Sigmoid colon (tissue), 7 donors: ENCODE data around the gene CAMKK2. TPM values are rescaled to one million over a fixed set of nuclear protein-coding genes. Genes with fewer than 3 reads are reported as not detected.
A peak's percentile ranks its signal among the peaks of the same experiment; 100 is the strongest.
"Not testable (repeated sequence)": the region's sequence is repeated elsewhere in the genome, so short reads cannot be mapped to it uniquely, and the experiment has no call there.

Experiments used
- DNase-seq: peaks from one replicate; pipeline ENCODE4 v3.0.0-alpha.2; 2019
- H3K27ac ChIP-seq, 4 donors: fragments of 200-600 bp; sonication (generic); one replicate each; pipeline ENCODE4 v1.5.1; 2016 to 2019; ENCODE audit warnings: mild to moderate bottlenecking in 1 of 4
- H3K27me3 ChIP-seq, 3 donors: fragments of 200-600 bp; sonication (generic); one replicate each; pipeline ENCODE4 v1.5.1; 2019; ENCODE audit warnings: mild to moderate bottlenecking in 1 of 3
- H3K36me3 ChIP-seq, 4 donors: fragments of 200-600 bp; sonication (generic); one replicate each; pipeline ENCODE4 v1.5.1; 2016 to 2019
- H3K4me1 ChIP-seq, 4 donors: fragments of 200-600 bp; sonication (generic); one replicate each; pipeline ENCODE4 v1.5.1; 2017 to 2019
- H3K4me3 ChIP-seq, 4 donors: fragments of 200-600 bp; sonication (generic); one replicate each; pipeline ENCODE4 v1.5.1; 2017 to 2019; ENCODE audit warnings: mild to moderate bottlenecking in 2 of 4, moderate library complexity in 1 of 4
- H3K9me3 ChIP-seq, 4 donors: fragments of 200-600 bp in 3 of 4; sonication (generic) in 3 of 4; one replicate each; pipeline versions ENCODE4 v1.5.1 to v1.6.1; 2013 to 2019
- CTCF ChIP-seq, 4 experiments: fragments of 450-650 bp in 3 of 4; fragments of 200-600 bp in 1 of 4; IDR thresholded peaks; one replicate each; pipeline ENCODE4 v1.5.1; 2016 to 2019; ENCODE audit warnings: antibody characterized with exemption in 4 of 4, mild to moderate bottlenecking in 3 of 4, moderate library complexity in 2 of 4
- EP300 ChIP-seq, 4 donors: sonication (generic); formaldehyde crosslinking; IDR thresholded peaks; one replicate each; pipeline ENCODE4 v1.6.1; 2017; ENCODE audit warnings: antibody characterized with exemption in 4 of 4
- POLR2A ChIP-seq, 2 donors: fragments of 450-650 bp; IDR thresholded peaks; one replicate each; pipeline ENCODE4 v1.6.1; 2016; ENCODE audit warnings: antibody characterized with exemption in 2 of 2, mild to moderate bottlenecking in 2 of 2, moderate library complexity in 2 of 2
- POLR2AphosphoS5 ChIP-seq, 4 donors: sonication (generic); formaldehyde crosslinking; IDR thresholded peaks; one replicate each; pipeline ENCODE4 v1.6.1; 2017; ENCODE audit warnings: antibody characterized with exemption in 4 of 4
- WGBS, 2 donors: extraction: QIAGEN DNeasy Blood & Tissue Kit; methylation state at CpG; one replicate each; pipeline ENCODE4 v1.1.7; 2013; 5-methylcytosine and 5-hydroxymethylcytosine counted together
- intact Hi-C: fragments of 100-400 bp; cut with DNase I; formaldehyde crosslinking; loops from one replicate; pipeline ENCODE4 v1.15.1; 2023
- polyA plus RNA-seq, 3 donors: library from polyadenylated mRNA; stranded (reverse); fragments of 200-250 nt; gene quantifications; one replicate each; pipeline ENCODE4 v1.2.3, GENCODE V29; 2013
- total RNA-seq, 4 donors: library from RNA; depleted of rRNA; stranded (reverse); fragments of >200 nt; gene quantifications; one replicate each; pipeline ENCODE4 v1.1.0, GENCODE V29; 2016
- donor health status: healthy with polysubstance abuse.
- donor health status: Bipolar disorder and iron deficiency.
- donor health status: healthy.

Gene CAMKK2
- total and polyA plus RNA-seq, 7 donors = 18.0 to 33.8 (median 25.0) TPM

- WGBS, 2 donors = 23 to 67% methylated on average over 4 of the region's 4 CpGs
- H3K4me1 ChIP-seq = peaks cover 0 to 24% (median 19%) of the 10 kb centered on the region in 4 donors
- TF ChIP-seq POLR2AphosphoS5 (IDR thresholded peaks at IDR 0.05) (no peak), EP300 (IDR thresholded peaks at IDR 0.05) (no peak), POLR2A (IDR thresholded peaks at IDR 0.05) (no peak)
- H3K27me3 ChIP-seq = no peaks in the 10 kb centered on the region
- H3K4me3 ChIP-seq = no peak overlapping the region
- no peak overlapping the region for H3K27ac ChIP-seq
- no peaks in the 10 kb centered on the region for H3K36me3 ChIP-seq
- intact Hi-C loops = no loop called here
- no peak for DNase-seq
- no peaks in the 10 kb centered on the region for H3K9me3 ChIP-seq
Observed at GRCh38 chr12:121300083-121300819, 3.7 kb upstream of the CAMKK2 start.

GRCh38 chr12:121299662-121300061, 3.2 kb upstream of the CAMKK2 start:
- no peak overlapping the region for H3K27ac ChIP-seq
- intact Hi-C loops = loop anchor here (10.0 kb wide), 1 partner anchor 95 kb away; no protein-coding TSS in a partner anchor
- no peak overlapping the region for H3K4me3 ChIP-seq
- no peak for DNase-seq
- no peaks in the 10 kb centered on the region for H3K27me3 ChIP-seq
- H3K9me3 ChIP-seq = no peaks in the 10 kb centered on the region
- TF ChIP-seq EP300 (IDR thresholded peaks at IDR 0.05) (no peak), POLR2A (IDR thresholded peaks at IDR 0.05) (no peak), CTCF (IDR thresholded peaks at IDR 0.05) (no peak)
- H3K36me3 ChIP-seq = no peaks in the 10 kb centered on the region
- H3K4me1 ChIP-seq = peaks cover 0 to 30% (median 25%) of the 10 kb centered on the region in 4 donors
- WGBS, 2 donors = 20 to 68% methylated on average over 4 of the region's 4 CpGs

GRCh38 chr12:121298411-121298810, 1.9 kb upstream of the CAMKK2 start:
- H3K27ac ChIP-seq, DNase-seq, H3K9me3 ChIP-seq, H3K27me3 ChIP-seq, H3K36me3 ChIP-seq, H3K4me3 ChIP-seq: not testable (repeated sequence)
- whole genome bisulfite sequencing, 2 donors = 92 to 95% methylated on average over 13 of the region's 13 CpGs
- intact Hi-C loops = loop anchor here (10.0 kb wide), 1 partner anchor 94 kb away; no protein-coding TSS in a partner anchor
- H3K4me1 ChIP-seq = peaks cover 0 to 34% (median 31%) of the 10 kb centered on the region in 4 donors

- 1 to 4% methylated on average over 21 of the region's 21 CpGs for WGBS, 2 donors
- Histone ChIP-seq H3K36me3 (no peaks in the 10 kb centered on the region), H3K27ac (peak overlapping the region; percentile 85 to 90 (median 88)), H3K9me3 (no peaks in the 10 kb centered on the region), H3K4me1 (peaks cover 0 to 34% (median 31%) of the 10 kb centered on the region in 4 donors), H3K4me3 (peak overlapping the region; percentile 84 to 97 (median 92)), H3K27me3 (no peaks in the 10 kb centered on the region)
- DNase-seq = no peak
- intact Hi-C loops = loop anchor here (10.0 kb wide), 1 partner anchor 93 kb away; no protein-coding TSS in a partner anchor
- TF ChIP-seq EP300 (IDR thresholded peaks at IDR 0.05) (no peak), POLR2A (IDR thresholded peaks at IDR 0.05) (no peak), CTCF (IDR thresholded peaks at IDR 0.05) (no peak), POLR2AphosphoS5 (IDR thresholded peaks at IDR 0.05) (no peak)
Observed at GRCh38 chr12:121297435-121297991, 1.0 kb upstream of the CAMKK2 start.

GRCh38 chr12:121295746-121296617, 527 bp downstream of the CAMKK2 start:
- Histone ChIP-seq H3K27me3 (no peaks in the 10 kb centered on the region), H3K27ac (peak overlapping the region; percentile 82 to 90 (median 84)), H3K9me3 (no peaks in the 10 kb centered on the region), H3K4me1 (peaks cover 0 to 34% (median 31%) of the 10 kb centered on the region in 4 donors), H3K4me3 (peak overlapping the region; percentile 72 to 97 (median 90)), H3K36me3 (peaks cover 0 to 10% (median 0%) of the 10 kb centered on the region in 4 donors)
- peak; percentile 73 for DNase-seq
- intact Hi-C loops = loop anchor here (10.0 kb wide), 1 partner anchor 91 kb away; no protein-coding TSS in a partner anchor
- no peak for TF ChIP-seq CTCF (IDR thresholded peaks at IDR 0.05)
- no peak for TF ChIP-seq POLR2AphosphoS5 (IDR thresholded peaks at IDR 0.05)
- no peak for TF ChIP-seq POLR2A (IDR thresholded peaks at IDR 0.05)
- no peak for TF ChIP-seq EP300 (IDR thresholded peaks at IDR 0.05)
- 1% methylated on average over 55 of the region's 55 CpGs for WGBS, 2 donors
